Stomach (tissue), 4 donors: ENCODE measurements around the gene NR2F1.

Source experiments
- CTCF ChIP-seq, 7 experiments: fragments of 450-650 bp in 4 of 7; fragments of 200-600 bp in 3 of 7; sonication (generic) in 3 of 7; IDR thresholded peaks; one replicate each; pipeline ENCODE4 v1.5.1; 2016 to 2019; ENCODE audit warnings: antibody characterized with exemption in 7 of 7, control low read depth in 2 of 7, mild to moderate bottlenecking in 1 of 7
- POLR2AphosphoS5 ChIP-seq, 3 donors: sonication (generic); formaldehyde crosslinking; IDR thresholded peaks; one replicate each; pipeline ENCODE4 v1.6.1; 2016; ENCODE audit warnings: antibody characterized with exemption in 3 of 3

- TF ChIP-seq CTCF (IDR thresholded peaks at IDR 0.05) = no peak
- TF ChIP-seq POLR2AphosphoS5 (IDR thresholded peaks at IDR 0.05) = no peak
Measured at GRCh38 chr5:93635991-93636390, 53.0 kb downstream of the NR2F1 start.
